HG02884 (cell line): ENCODE data around the gene AKAP1.

Experiments
- ATAC-seq: cut with Tn5 transposase; IDR thresholded peaks from one replicate; pipeline ENCODE4 v1.9.1; 2021; ENCODE audit warnings: mild to moderate bottlenecking, moderate library complexity; ENCODE audit not compliant: unreplicated experiment

The AKAP1 gene, protein sequence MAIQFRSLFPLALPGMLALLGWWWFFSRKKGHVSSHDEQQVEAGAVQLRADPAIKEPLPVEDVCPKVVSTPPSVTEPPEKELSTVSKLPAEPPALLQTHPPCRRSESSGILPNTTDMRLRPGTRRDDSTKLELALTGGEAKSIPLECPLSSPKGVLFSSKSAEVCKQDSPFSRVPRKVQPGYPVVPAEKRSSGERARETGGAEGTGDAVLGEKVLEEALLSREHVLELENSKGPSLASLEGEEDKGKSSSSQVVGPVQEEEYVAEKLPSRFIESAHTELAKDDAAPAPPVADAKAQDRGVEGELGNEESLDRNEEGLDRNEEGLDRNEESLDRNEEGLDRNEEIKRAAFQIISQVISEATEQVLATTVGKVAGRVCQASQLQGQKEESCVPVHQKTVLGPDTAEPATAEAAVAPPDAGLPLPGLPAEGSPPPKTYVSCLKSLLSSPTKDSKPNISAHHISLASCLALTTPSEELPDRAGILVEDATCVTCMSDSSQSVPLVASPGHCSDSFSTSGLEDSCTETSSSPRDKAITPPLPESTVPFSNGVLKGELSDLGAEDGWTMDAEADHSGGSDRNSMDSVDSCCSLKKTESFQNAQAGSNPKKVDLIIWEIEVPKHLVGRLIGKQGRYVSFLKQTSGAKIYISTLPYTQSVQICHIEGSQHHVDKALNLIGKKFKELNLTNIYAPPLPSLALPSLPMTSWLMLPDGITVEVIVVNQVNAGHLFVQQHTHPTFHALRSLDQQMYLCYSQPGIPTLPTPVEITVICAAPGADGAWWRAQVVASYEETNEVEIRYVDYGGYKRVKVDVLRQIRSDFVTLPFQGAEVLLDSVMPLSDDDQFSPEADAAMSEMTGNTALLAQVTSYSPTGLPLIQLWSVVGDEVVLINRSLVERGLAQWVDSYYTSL

DNA sequence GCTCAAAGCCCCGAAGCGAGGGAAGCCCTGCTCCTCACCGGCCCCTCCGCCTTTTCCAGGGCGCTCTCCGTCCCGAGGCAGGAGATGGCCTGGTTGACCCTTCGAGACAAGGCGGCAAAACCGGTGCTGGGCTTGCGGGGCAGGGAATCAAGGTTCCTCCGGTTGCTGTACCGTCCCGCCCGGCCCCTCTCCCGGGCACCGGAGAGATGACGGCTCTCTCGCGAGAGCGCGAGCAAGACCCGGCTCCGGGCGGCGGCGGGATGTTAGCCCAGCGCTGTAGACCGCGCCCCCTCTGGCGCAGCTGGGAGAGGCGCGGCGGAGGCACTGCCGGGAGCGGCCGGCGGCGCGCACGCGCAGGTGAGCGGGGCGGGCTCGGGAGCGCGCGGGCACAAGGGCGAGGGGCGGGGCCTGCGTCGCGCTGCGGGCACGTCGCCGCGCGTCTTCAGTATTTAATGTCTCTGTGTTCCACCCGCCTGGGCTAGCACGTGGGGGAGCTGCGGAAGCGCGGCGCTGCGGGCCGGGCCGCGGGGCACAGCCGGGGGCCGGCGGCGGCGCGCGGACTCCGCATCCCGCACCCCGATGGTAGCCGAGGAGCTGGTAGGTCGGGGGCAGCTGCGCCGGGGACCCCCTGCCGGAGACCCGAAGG, at the start of gene AKAP1:
TSS of gene AKAP1 (plus strand) at position 445 of the 646 bp plus-strand sequence. CDS start 20,219 bp downstream, outside the sequence.
- peak; percentile 85 for ATAC-seq

DNA sequence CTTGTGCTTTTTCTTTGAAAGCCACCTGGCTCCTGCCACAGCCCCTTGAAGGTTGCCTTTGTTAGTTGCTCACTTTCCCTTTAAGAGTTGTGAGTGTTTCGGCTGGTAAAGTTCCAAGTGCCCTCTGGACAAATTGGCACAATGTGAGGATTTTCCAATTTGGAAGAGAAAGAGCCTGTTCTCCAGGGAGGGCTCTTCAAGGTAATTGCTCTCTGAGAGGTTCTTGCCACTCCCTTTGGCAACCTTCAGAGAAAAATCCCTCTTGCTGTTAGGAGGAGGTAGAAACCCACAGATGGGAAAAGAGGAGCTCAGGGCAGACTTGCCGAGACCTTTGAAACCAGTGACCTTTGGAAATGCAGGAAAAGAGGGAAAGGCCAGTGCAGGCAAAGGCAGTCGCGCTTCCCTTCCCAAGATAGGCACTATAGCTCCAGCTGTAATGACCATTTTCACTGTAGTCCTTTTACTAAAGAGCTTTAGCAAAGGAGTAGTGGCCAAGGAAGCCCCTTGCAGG, 49.0 kb upstream of the AKAP1 start:
- no peak for ATAC-seq

DNA sequence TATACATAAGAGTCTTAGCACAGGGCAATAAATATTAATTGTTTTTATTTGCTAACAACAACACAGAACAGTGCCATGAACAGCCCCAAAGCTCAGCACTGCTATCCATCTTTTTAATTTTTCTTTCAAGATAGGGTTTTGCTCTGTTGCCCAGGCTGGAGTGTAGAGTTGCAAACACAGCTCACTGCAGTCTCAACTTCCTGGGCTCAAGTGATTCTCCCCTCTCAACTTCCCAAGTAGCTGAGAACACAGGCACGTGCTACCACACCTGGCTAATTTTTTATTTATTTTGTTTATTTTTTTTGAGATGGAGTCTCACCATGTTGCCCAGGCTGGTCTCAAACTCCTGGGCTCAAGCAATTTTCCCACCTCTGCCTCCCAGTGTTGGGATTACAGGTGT, 47.6 kb upstream of the AKAP1 start:
- ATAC-seq, result no peak

DNA sequence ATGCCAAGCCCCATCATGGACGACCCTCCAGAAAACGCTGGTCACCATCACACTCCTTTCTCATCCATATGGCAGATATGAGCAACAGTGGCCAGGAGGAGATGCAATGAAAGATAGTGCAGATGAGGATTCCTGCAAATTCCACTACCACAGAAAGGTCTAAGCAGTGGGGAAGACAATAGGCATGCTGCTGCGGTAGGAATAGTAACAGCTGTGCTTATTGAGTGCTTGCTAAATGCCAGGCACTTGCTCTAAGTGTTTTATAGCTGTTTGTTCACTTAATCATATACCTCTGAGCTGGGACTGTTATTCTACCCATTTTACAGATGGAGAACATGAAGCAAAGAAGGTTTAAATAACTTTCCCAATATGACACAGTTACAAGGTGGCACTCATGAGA, 46.6 kb upstream of the AKAP1 start:
- ATAC-seq, result no peak

DNA sequence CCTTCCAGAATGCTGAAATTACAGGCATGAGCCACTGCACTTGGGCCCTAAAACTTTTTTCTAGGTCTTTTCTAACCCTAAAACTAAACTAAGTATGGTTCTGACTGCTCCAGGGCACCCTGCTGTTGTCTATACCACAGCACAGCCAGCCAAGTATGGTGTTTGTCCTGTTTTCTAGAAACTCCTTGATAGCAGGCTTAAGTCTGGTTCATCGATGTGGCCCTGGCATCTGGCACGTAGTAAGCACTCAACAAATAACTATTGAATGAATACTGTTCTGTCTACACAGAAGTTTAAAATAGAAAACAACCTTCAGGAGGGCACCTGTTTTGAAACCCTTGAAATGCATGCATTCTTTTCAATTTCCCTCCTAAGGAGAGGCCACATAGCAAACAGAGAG, 44.5 kb upstream of the AKAP1 start:
- no peak for ATAC-seq

DNA sequence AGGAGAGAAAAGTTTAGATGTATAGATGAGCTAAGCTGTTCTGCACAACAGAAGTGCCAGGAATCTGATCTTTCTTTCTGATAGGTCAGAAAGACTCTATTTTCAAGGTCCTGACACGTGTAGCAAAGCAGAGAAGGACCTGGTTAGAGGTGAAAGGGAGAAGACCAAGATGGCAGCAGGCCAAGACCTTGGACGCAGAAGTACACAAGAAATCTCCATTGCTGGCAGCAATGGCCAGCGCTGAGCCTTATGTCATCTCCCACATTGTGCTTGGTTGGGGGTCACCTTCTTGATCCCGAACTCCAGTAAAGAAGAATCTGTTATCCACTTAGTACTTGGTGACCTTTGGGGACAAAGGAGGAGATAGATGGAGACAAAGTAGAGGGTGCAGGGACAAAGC, 41.8 kb upstream of the AKAP1 start:
- no peak for ATAC-seq

DNA sequence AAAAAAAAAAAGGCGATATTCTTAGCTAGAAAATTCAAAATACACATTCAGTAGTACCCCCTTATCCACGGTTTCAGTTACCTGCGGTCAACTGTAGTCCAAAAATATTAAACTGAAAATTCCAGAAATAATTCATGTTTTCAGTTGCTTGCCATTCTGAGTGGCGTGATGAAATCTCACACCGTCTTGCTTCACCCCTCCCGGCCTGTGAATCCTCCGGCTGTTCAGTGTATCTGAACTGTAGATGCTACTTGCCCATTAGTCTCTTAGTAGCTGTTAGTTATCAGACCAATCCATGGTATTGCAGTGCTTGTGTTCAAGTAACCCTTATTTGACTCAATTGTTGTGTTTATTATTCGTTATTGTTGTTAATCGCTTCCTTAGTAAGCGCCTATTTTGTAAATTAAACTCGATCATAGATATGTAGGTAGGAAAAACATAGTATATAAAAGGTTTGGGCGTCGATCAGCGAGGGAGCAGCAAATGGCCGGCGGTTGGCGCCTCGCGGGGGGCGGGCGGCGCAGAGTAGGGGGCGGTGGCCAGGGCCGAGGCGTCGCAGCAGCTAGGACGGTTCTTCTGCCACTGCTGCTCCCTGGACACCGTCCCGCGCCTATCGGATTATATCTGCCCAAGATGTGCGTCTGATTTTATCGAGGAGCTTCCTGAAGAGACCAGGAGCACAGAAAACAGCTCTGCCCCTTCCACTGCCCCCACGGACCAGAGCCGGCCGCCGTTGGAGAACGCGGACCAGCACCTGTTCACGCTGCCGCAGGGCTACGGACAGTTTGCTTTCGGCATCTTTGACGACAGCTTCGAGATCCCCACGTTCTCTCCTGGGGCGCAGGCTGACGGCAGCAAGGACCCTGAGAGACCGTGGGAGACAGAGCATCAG, 39.8 kb upstream of the AKAP1 start:
- ATAC-seq, result no peak

DNA sequence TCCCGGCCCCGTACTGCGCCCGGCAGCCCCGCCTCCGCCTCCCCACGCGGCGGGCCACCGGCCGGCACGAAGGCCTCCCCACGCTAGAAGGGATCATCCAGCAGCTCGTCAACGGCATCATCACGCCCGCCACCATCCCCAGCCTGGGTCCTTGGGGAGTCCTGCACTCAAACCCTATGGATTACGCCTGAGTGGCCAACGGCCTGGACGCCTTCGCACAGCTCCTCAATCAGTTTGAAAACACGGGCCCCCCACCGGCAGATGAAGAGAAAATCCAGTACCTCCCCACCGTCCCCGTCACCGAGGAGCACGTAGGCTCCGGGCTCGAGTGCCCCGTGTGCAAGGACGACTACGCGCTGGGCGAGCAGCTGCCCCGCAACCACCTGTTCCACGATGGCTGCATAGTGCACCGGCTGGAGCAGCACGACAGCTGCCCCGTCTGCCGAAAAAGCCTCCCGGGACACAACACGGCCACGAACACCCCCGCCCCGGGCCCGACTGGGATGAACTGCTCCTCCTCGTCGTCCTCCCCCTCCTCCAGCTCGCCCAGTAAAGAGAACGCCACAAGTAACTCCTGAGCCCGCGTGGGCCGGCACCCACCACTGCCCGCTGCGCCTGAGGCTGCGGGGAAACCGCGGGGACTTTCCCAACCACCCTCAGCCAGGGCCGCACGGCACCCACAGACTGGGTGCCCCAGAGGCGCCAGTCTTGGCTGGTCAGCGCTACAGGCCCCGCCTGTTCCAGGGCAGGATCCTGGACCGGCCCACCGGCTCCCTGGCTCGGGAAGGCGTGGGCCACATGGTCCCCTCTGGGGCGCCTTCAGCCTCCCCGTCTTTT, 39.0 kb upstream of the AKAP1 start:
- peak; percentile 69 for ATAC-seq

DNA sequence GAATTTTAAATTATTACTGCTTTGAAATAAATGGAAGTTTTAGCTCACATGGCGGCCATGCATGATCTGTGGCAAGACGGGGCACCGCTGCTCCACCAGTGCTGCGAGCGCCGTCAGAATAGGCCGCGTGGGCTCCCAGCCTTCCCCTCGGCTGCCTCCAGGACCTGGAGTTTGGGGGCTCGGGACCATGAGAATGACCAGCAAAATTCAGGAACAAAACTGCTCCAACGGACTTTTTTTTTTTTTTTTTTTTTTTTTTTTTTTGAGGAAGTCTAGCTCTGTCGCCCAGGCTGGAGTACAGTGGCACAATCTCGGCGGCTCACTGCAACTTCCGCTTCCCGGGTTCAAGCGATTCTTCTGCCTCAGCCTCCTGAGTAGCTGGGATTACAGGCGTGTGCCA, 38.3 kb upstream of the AKAP1 start:
- no peak for ATAC-seq

DNA sequence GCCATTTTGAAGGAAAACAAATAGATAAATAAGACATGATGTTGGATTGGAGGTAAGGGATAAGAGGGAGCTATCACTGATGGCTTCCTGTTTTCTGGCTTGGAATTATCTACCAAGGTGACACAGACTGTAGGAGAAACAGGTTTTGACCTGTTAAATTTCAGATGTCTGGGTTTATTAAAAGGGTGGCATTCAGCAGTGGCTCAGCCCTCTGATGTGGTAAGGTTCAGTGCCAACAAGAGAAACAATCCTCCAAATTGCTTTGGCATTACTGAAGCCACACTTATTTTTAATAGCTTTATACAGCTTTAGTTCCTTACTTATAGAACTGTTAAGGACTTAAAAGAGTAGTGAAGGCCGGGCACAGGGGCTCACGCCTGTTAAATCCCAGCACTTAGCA, 37.0 kb upstream of the AKAP1 start:
- no peak for ATAC-seq

DNA sequence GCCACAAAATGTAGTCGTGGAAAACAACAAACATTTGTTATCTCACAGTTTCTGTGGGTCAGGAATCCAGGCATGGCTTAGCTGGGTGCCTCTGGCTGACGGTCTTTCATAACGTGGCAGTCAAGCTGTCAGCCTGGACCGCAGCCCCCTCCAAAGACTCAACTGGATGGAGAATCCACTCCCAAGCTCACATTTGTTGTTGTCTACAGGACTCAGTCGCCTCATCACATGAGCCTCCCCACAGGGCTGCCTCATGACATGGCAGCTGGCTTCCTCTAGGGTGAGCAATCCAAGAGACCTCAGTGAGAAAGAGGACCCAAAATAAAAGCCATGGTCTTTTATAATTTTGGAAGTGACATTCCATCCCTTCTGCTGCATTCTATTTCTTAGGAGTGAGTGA, 34.7 kb upstream of the AKAP1 start:
- no peak for ATAC-seq

DNA sequence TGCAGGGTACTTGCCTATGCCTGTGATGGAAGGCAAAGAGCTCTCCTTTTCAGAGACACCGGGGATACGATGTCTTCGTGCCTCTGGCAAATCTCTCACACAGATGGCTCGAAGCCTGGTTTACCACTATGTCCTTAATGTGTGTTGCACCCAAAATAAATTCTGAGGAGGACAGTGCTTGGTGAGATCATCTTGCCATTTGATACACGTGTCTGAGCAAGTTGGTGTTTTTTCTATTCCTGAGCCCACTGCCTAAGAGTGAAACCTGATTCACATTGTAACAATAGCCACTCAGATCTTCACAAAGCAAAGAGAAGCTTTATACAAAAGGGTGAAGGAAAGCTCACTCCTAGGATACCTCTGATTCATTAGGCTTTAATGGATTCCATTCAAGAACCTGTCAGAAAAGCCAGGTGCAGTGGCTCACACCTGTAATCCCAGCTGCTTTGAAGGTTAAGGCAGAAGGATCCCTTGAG, 33.1 kb upstream of the AKAP1 start:
- no peak for ATAC-seq

DNA sequence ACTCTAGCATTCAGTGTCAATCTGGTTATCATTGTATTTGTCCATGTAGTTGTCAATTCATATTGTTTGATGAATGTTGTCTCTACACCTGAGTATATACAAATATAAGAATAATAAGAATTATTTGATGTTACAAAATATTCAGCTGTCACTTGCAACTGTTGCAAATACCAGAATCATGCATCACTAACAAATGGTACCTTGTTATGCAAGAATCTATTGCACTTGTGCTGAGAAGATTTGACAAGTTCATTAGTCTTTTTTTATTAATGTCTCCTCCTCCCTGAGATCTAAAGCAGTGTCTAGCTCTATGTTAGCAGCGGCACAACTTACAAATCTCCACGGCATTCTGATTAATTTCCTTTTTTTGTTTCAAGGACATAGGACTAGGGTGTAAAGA, 22.2 kb upstream of the AKAP1 start:
- ATAC-seq, result no peak

DNA sequence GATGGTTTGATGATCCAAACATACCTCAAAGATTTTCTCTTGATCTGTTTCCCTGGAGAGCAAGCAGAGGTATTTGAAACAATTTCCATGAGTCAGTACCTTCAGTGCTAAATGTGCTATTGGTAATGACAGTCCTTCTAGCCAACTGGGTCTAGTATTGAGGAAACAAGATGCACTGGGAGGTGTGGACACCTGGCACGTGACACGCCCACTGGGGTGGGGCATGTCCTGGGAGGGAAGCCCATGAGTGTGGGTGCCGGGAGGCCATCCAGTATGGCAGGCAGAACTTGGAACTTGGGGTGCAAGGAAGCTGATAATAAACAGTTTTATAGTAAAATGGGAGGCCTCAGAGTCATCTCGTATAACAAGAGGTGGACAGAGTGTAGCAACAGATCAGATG, 17.9 kb upstream of the AKAP1 start:
- ATAC-seq, result no peak

DNA sequence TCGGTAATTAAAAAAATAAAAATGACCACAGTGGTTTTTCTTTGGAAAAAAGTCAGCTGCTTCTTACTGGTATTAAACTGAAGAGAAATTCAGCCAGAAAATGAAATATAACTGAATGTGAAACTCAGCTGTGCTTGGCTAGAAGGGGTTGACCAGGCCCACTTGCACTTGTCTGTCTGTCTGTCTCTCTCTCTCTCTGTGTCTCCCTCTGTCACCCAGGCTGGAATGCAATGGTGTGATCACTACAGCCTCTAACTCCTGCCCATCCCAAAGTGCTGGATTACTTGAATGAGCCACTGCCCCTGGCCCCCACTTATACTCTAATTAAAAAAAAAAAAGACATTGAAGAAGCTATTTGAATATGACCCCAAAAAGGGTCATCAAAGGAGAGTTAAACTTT, 17.3 kb upstream of the AKAP1 start:
- ATAC-seq, result no peak

DNA sequence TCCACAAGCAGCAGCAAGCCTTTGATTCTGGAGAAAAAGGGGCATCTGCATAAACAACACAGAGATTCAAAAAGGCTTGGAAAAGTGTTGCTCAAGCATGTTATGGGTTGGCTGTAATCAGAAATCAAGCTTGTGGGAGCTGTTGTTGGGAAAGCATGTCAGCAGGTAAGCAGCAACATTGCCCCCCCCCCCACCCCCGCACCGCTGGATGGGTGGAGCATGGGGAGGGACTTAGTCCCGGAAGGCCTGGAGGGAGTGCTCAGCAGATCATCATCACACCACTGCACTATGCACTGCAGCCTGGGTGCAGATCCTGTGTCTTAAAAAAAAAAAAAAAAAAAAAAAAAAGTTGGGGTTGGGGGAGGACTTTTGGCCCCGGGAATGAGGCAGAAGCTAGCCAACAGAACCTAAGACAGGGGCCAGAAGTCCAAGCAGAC, 16.8 kb upstream of the AKAP1 start:
- ATAC-seq, result no peak

DNA sequence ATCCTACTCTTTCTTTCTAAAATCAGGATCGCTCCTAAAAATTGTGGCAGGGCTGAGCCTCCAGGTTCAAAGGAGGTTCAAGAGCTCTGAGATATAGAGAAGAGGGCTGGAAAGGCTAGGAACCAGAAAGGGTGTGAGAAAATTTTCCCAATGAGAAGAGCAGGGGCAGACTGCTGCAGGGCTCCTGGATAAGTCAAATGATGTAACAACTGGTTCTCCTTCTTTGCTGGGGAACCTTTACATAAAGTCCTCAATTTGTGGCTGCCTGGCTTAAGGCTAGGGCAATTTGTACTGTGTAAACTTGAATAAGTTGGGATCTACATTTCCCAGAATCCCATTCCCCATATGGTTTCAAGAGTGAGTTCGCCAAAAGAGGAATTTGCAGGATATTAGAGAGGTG, 16.3 kb upstream of the AKAP1 start:
- no peak for ATAC-seq

DNA sequence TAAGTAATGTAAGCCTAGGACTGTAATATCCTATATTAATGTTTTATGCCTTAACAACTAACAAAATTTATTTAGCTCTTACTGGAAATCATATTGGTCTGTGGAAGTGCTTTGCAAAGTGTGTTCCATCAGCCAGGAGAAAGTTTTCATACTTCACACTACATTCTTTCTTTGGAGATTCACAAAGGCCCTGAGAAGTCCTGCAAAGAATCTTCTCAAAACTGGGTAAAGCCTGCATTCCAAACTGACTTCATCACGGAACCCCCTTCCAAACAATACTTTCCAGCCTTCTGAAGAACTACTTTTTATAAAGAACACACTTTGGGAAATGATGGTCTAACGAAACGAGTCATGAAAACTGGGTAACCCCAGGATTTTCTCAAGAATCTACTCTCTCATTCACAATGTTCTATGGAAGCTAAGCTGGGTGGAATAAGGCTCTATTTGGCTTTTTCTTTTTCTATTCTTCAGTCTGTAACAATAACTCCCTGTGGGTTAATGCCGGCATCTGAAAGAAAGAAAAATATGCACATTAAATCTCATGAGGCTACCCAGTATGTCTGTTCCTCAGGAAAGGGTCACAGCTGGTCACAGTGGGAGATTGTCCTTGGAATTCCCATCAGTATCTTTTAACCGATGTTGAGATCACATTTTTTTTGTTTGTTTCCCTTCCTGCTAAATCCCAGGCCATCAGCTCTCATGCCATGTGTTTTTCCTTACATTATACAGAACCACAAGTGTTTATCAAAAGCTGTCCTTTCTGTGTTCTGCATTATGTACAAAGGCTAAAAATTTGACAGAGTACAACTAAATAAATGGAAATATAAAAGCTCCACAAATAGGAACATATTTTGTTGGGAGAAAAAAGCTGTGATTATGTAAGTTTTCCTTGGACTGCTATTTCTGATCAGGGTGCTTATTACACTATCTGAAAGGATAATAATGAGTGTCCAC, 12.8 kb upstream of the AKAP1 start:
- ATAC-seq, result no peak
